SJSA1 (cell line): ENCODE results near the gene NCAPG2. TPM values are rescaled to one million over a fixed set of nuclear protein-coding genes. Genes with fewer than 3 reads are reported as not detected.

Experiments used
- DNase-seq, 2 experiments: peaks; one replicate each; pipeline ENCODE4 v3.0.0-alpha.2; 2015 to 2020; ENCODE audit warnings: low spot score in 2 of 2, low read depth in 1 of 2
- H3K27ac ChIP-seq: fragments of 250-450 bp; sonication (Bioruptor Pico); 2 replicates; pipeline ENCODE4 v1.5.1; 2020; ENCODE audit warnings: mild to moderate bottlenecking, moderate library complexity
- H3K27me3 ChIP-seq: fragments of 250-450 bp; sonication (Bioruptor Pico); replicated peaks from 2 replicates; pipeline ENCODE4 v1.5.1; 2020; ENCODE audit warnings: mild to moderate bottlenecking, moderate library complexity
- H3K36me3 ChIP-seq: fragments of 250-450 bp; sonication (Bioruptor Pico); 2 replicates; pipeline ENCODE4 v1.5.1; 2020; ENCODE audit warnings: mild to moderate bottlenecking
- H3K4me1 ChIP-seq: fragments of 250-450 bp; sonication (Bioruptor Pico); replicated peaks from 2 replicates; pipeline ENCODE4 v1.6.1; 2021; ENCODE audit warnings: mild to moderate bottlenecking
- H3K4me3 ChIP-seq: fragments of 250-450 bp; sonication (Bioruptor Pico); 2 replicates; pipeline ENCODE4 v1.5.1; 2020; ENCODE audit warnings: mild to moderate bottlenecking
- H3K9me3 ChIP-seq: fragments of 250-450 bp; sonication (Bioruptor Pico); replicated peaks from 2 replicates; pipeline ENCODE4 v1.5.1; 2020; ENCODE audit warnings: mild to moderate bottlenecking
- total RNA-seq: library from RNA; depleted of rRNA; stranded (reverse); fragments of >200 nt; shearing (Covaris generic); gene quantifications from 2 replicates; pipeline ENCODE4 v1.2.3, GENCODE V29; 2014; rRNA removed

Gene NCAPG2
- 54.5 and 61.4 TPM in 2 replicates for total RNA-seq

DNA sequence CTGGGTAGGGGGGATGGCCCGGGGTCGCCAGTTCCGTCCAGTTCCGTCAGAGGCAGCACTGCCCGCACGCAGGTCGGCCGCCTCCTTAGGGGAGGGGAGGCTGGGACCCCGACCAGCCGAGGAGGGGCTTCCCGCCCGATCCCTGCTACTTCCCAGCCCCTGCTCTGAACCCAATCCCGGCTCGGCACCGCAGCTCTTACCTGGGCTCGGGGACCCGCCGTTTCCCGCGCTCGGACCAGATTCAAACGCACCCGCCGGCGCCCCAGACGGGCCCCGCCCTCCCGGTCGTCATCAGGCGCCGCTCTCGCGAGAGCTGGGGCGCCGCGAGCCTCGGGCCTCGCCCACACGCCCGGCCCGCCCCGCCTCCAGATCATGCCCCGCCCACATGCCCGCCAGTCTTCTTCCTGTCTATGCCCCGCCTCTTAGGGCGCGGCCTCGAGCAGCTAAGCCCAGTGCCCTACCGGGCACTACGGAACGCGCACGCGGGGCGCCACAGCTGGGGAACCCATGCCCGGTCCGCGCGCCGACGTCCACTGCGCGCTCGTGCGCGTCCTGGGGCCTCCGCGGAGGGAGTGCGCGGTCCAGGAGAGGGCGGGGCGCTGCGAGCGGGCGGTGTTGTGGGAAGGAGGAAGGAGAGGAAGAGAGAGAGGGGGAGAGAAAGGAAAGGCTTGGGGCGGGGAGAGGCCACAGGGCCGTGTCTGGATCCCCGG lies at the start of gene NCAPG2:
TSS of gene NCAPG2 (minus strand) at position 281 of the 710 bp plus-strand sequence. CDS start 2,905 bp downstream, outside the sequence.
- Histone ChIP-seq H3K27me3 (no peaks in the 10 kb centered on the region), H3K4me3 (peak within 1 kb of the TSS; percentile 94), H3K36me3 (peaks cover 44% of the 10 kb centered on the region), H3K4me1 (peaks cover 27% of the 10 kb centered on the region), H3K9me3 (no peaks in the 10 kb centered on the region), H3K27ac (peak within 1 kb of the TSS; percentile 99)
- DNase-seq = peak; percentile 96 to 99

- Histone ChIP-seq H3K27ac (no peak overlapping the region), H3K36me3 (peaks cover 34% of the 10 kb centered on the region)
These were observed 49.3 kb upstream of the NCAPG2 start for GRCh38 chr7:158753900-158754299.

DNA sequence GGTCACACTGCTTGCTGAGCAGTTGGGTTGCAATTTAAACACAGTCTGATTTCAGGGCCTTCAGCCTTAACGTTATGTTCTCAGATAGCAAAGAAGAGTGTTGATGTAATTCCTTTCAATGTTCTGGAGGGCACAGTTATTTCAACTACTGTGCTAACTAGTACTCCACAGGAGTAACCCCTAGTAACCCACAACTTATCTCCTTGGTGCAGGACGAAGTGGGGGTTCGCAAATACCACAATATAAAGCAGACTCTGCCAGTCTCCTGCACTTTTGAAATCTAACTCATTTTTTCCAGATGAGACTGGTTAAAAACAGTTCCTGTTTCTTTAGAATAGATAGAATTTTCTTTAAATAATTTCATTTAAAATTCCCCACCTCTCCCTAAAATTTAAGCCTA lies 47.1 kb upstream of the NCAPG2 start:
- no peaks in the 10 kb centered on the region for H3K27me3 ChIP-seq
- no peak for DNase-seq
- H3K4me3 ChIP-seq = no peak overlapping the region
- H3K36me3 ChIP-seq = peaks cover 29% of the 10 kb centered on the region
- no peak overlapping the region for H3K27ac ChIP-seq
- no peaks in the 10 kb centered on the region for H3K9me3 ChIP-seq
- H3K4me1 ChIP-seq = no peaks in the 10 kb centered on the region

More at GRCh38 chr7:158753900-158754299, 49.3 kb upstream of the NCAPG2 start:
- H3K4me3 ChIP-seq = no peak overlapping the region
- H3K27me3 ChIP-seq = no peaks in the 10 kb centered on the region
- no peaks in the 10 kb centered on the region for H3K4me1 ChIP-seq
- no peak for DNase-seq
- H3K9me3 ChIP-seq = no peaks in the 10 kb centered on the region

DNA sequence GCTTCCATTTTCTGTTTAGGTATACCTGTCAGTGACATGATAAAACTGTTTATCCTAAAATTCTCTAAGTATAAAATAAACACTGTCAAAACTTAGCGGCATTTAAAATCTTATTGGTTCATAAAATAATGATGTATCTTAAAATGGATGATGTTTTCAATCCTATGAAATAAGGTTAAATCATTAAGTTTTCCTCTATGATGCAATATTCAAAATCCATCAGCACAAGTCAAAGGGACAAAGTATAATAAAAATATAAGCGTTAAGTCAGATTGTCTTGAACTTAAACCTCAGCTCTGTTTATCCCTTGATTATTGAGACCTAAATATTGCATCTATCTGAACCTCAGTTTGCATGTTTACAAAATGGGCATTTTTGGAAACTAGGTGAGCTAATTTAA lies 46.6 kb upstream of the NCAPG2 start:
- Histone ChIP-seq H3K4me3 (no peak overlapping the region), H3K27ac (no peak overlapping the region), H3K4me1 (no peaks in the 10 kb centered on the region), H3K27me3 (no peaks in the 10 kb centered on the region), H3K9me3 (no peaks in the 10 kb centered on the region), H3K36me3 (peaks cover 27% of the 10 kb centered on the region)
- DNase-seq = no peak

DNA sequence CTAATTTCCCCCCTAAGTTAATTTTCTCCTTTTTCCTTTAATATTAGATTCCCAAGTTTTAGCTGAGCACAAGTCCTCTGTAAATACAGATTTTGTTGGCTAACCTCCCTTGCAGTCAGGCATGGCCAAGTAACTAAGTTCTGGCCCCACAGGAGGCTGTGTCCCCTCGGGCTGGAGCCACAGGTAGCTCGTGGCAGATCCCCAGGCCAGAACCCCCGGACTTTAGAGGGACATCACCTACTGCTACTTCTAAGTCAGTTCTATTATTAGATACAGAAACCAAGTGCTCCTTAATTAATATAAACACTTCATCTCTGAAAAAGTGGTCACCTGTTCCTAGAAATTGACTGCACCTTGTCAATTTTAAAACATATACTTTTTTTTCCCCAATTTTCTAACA lies 46.1 kb upstream of the NCAPG2 start:
- no peaks in the 10 kb centered on the region for H3K9me3 ChIP-seq
- H3K27ac ChIP-seq = no peak overlapping the region
- H3K4me3 ChIP-seq = no peak overlapping the region
- no peaks in the 10 kb centered on the region for H3K27me3 ChIP-seq
- H3K4me1 ChIP-seq = no peaks in the 10 kb centered on the region
- DNase-seq = no peak
- H3K36me3 ChIP-seq = peaks cover 29% of the 10 kb centered on the region

- Histone ChIP-seq H3K4me3 (no peak overlapping the region), H3K27me3 (no peaks in the 10 kb centered on the region), H3K36me3 (peaks cover 19% of the 10 kb centered on the region), H3K9me3 (no peaks in the 10 kb centered on the region), H3K4me1 (no peaks in the 10 kb centered on the region), H3K27ac (no peak overlapping the region)
- DNase-seq = no peak
These were observed 44.8 kb upstream of the NCAPG2 start for GRCh38 chr7:158749396-158749795.

- no peak overlapping the region for H3K27ac ChIP-seq
- no peaks in the 10 kb centered on the region for H3K9me3 ChIP-seq
- H3K36me3 ChIP-seq = peaks cover 18% of the 10 kb centered on the region
- no peaks in the 10 kb centered on the region for H3K4me1 ChIP-seq
- H3K4me3 ChIP-seq = no peak overlapping the region
- no peaks in the 10 kb centered on the region for H3K27me3 ChIP-seq
- no peak for DNase-seq
These were observed 43.7 kb upstream of the NCAPG2 start for GRCh38 chr7:158748335-158748734.

DNA sequence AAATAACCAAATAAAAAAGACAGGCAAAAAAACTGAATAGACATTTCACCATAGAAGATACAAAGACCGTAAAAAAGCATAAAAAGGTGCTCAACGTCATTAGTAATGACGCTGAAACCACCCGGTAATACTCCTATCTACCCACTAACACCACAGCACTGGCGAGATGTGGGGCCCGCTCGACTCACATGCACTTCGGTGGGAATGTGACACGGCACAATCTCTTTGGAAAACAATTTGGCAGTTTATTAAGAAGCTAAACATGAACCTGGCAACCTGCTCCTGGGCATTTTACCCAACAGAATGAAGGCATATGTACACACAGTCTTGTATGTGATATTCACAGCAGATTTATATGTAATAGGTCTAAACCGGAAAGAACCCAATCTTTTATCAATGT lies 42.8 kb upstream of the NCAPG2 start:
- H3K9me3 ChIP-seq = no peaks in the 10 kb centered on the region
- H3K4me3 ChIP-seq = no peak overlapping the region
- H3K27ac ChIP-seq = no peak overlapping the region
- H3K36me3 ChIP-seq = peaks cover 25% of the 10 kb centered on the region
- H3K27me3 ChIP-seq = no peaks in the 10 kb centered on the region
- DNase-seq = no peak
- no peaks in the 10 kb centered on the region for H3K4me1 ChIP-seq

DNA sequence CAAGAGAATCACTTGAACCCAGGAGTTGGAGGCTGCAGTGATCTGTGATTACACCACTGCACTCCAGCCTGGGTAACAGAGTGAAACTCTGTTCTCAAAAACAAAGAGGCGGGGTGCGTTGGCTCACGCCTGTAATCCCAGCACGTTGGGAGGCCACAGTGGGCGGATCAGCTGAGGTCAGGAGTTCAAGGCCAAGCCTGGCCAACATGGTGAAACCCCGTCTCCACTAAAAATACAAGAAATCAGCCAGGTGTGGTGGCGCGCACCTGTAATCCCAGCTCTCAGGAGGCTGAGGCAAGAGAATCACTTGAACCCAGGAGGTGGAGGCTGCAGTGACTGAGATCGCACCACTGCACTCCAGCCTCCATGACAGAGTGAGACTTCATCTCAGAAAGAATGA lies 42.4 kb upstream of the NCAPG2 start:
- Histone ChIP-seq H3K4me3 (no peak overlapping the region), H3K9me3 (no peaks in the 10 kb centered on the region), H3K27me3 (no peaks in the 10 kb centered on the region), H3K4me1 (no peaks in the 10 kb centered on the region), H3K36me3 (peaks cover 28% of the 10 kb centered on the region), H3K27ac (no peak overlapping the region)
- DNase-seq = no peak

DNA sequence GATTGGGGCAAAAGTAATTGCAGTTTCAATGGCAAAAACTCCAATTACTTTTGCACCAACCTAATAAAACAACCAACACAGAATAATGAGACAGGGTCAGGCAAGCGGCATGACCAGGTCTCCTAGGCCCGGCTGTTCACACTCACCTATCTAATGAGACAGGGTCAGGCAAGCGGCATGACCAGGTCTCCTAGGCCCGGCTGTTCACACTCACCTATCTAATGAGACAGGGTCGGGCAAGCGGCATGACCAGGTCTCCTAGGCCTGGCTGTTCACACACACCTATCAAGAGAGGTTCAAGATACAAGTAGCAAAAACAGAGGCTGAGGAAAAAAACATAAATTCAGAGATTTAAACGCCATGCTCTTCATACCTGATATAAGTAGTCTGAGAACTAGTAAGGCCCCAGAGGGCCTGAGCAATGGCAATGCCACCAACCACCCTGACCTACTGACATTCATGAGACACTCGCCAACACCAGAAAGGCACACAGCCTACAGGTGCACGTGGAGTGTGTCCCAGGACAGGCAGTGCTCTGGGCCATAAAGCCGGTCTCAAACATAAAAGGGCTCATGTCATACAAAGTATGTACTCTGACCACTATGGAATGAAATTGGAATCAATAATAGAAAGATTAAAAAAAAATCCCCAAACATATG lies 40.6 kb upstream of the NCAPG2 start:
- H3K27me3 ChIP-seq = no peaks in the 10 kb centered on the region
- H3K36me3 ChIP-seq = peaks cover 36% of the 10 kb centered on the region
- no peak for DNase-seq
- no peak overlapping the region for H3K27ac ChIP-seq
- no peak overlapping the region for H3K4me3 ChIP-seq
- no peaks in the 10 kb centered on the region for H3K9me3 ChIP-seq
- peaks cover 15% of the 10 kb centered on the region for H3K4me1 ChIP-seq

GRCh38 chr7:158744070-158744469 lies 39.5 kb upstream of the NCAPG2 start:
- H3K36me3 ChIP-seq = peaks cover 46% of the 10 kb centered on the region

DNA sequence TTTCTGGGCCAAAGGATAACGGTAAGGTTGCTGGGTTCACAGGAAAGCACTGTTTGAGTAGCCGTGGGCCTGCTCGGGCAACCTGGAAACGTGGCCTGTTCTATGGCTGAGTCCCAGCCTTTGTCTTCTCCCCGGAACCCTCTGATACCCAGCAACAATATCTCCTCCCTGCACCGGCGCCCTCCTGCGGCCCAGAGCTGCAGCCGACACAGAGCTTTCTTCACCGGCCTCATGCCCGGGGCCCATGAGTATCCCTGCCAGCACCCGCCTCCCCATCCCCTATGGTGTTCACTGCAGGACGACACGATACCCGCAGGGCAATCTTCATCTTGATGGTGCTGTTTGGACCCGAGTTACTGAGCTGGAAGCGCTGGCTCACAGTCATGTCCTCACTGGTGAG lies 38.6 kb upstream of the NCAPG2 start:
- Histone ChIP-seq H3K27ac (no peak overlapping the region), H3K4me1 (peaks cover 23% of the 10 kb centered on the region), H3K36me3 (peaks cover 50% of the 10 kb centered on the region), H3K4me3 (no peak overlapping the region), H3K9me3 (no peaks in the 10 kb centered on the region), H3K27me3 (no peaks in the 10 kb centered on the region)
- DNase-seq = peak in 1 of 2 experiments; percentile 41

More at GRCh38 chr7:158744070-158744469, 39.5 kb upstream of the NCAPG2 start:
- no peak overlapping the region for H3K27ac ChIP-seq
- DNase-seq = no peak
- H3K4me3 ChIP-seq = no peak overlapping the region
- H3K4me1 ChIP-seq = peaks cover 23% of the 10 kb centered on the region
- no peaks in the 10 kb centered on the region for H3K27me3 ChIP-seq
- H3K9me3 ChIP-seq = no peaks in the 10 kb centered on the region

DNA sequence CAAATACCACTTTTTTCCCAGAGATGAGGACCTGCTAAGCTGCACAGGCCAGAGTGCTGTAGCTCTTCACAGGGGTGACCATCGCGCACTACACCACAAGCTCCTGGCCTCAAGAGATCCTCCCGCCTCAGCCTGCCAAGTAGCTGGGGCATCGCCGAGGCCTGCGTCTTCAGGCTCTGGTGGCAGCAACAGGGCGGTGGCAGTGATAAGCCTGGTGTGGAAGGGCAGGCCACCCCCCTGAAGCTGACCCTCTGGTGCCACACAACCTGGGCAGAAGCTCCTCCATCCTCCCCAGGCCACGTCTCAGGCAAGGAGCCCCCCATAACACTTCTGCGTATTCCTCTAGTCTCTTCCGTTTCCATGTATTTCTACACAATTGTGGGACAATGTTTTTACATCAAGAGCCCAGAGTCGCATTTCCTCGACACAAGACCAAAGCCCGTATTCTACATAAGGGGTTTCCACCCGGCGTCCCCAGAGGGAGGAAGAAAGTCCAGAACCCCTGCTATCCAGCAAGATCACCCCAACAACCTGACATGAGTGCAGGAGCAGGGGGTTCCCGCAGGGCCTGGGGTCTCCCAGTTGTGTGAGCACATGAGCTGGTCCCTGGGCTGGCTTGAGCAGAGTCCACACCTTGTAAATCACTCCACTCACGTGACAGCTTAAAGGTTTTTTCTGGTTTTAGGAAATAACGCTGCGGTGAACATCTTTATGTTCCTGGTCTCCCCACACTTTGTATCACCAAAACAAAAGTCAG lies 37.6 kb upstream of the NCAPG2 start:
- peak in 1 of 2 experiments; percentile 25 for DNase-seq
- H3K4me1 ChIP-seq = peaks cover 23% of the 10 kb centered on the region
- no peaks in the 10 kb centered on the region for H3K9me3 ChIP-seq
- no peak overlapping the region for H3K27ac ChIP-seq
- H3K27me3 ChIP-seq = no peaks in the 10 kb centered on the region
- H3K4me3 ChIP-seq = no peak overlapping the region
- peaks cover 52% of the 10 kb centered on the region for H3K36me3 ChIP-seq

DNA sequence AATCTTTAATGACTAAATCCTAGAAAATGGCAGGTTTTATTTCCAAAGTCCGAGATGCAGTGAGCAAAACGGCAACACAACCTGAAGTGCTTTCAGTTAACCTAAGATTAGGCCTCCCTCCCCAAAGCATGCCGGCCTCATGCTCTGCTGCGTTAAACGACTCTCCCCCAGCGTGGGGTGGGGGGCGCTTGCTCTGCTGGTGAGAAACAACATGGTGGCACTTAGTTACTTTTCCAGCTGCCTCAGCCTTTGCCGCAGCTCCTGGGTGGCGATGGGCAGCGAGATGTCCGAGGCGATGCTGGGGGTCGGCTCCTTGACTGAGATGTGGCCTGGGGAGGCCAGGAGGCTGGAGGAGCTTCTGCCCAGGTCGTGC lies 36.7 kb upstream of the NCAPG2 start:
- Histone ChIP-seq H3K27ac (peak overlapping the region; percentile 33; the same call in 1 of the 2 replicates), H3K4me1 (peaks cover 23% of the 10 kb centered on the region), H3K36me3 (peaks cover 59% of the 10 kb centered on the region), H3K9me3 (no peaks in the 10 kb centered on the region), H3K4me3 (no peak overlapping the region), H3K27me3 (no peaks in the 10 kb centered on the region)
- DNase-seq = peak in 1 of 2 experiments; percentile 30
